Spleen (tissue), 11 donors: ENCODE data around the gene CCR1. TPM values are rescaled to one million over a fixed set of nuclear protein-coding genes. Genes with fewer than 3 reads are reported as not detected.
"Not testable (repeated sequence)": the region's sequence is repeated elsewhere in the genome, so short reads cannot be mapped to it uniquely, and the experiment has no call there.

Source experiments
- DNase-seq: peaks from one replicate; pipeline ENCODE4 v3.0.0-alpha.2; 2020
- H3K27ac ChIP-seq, 8 donors: fragments of 200-600 bp; sonication (generic) in 7 of 8; 1 replicate in 4 of 8; 2 replicates in 4 of 8; pipeline versions ENCODE4 v1.5.0 to v1.8.0; 2016 to 2021; ENCODE audit warnings: inconsistent platforms in 4 of 8, mild to moderate bottlenecking in 4 of 8, moderate library complexity in 1 of 8
- H3K27me3 ChIP-seq, 7 donors: fragments of 200-600 bp; sonication (generic) in 6 of 7; replicated peaks in 1 of 7; 1 replicate in 4 of 7; 2 replicates in 3 of 7; pipeline versions ENCODE4 v1.5.0 to v1.8.0; 2016 to 2021; ENCODE audit warnings: inconsistent platforms in 3 of 7, mild to moderate bottlenecking in 1 of 7
- H3K36me3 ChIP-seq, 6 donors: fragments of 200-600 bp; sonication (generic) in 5 of 6; 1 replicate in 4 of 6; 2 replicates in 2 of 6; pipeline versions ENCODE4 v1.5.0 to v1.8.0; 2016 to 2021; ENCODE audit warnings: inconsistent platforms in 2 of 6
- H3K4me1 ChIP-seq, 6 donors: fragments of 200-600 bp; sonication (generic) in 5 of 6; 1 replicate in 3 of 6; 2 replicates in 3 of 6; pipeline versions ENCODE4 v1.5.0 to v1.8.0; 2016 to 2021; ENCODE audit warnings: inconsistent platforms in 3 of 6
- H3K4me3 ChIP-seq, 8 donors: fragments of 200-600 bp; sonication (generic) in 7 of 8; 1 replicate in 4 of 8; 2 replicates in 4 of 8; pipeline versions ENCODE4 v1.5.0 to v1.8.0; 2016 to 2021; ENCODE audit warnings: inconsistent platforms in 4 of 8, mild to moderate bottlenecking in 4 of 8, moderate library complexity in 2 of 8
- H3K9me3 ChIP-seq, 8 donors: fragments of 200-600 bp; sonication (generic) in 7 of 8; 1 replicate in 4 of 8; 2 replicates in 4 of 8; pipeline versions ENCODE4 v1.5.0 to v1.8.0; 2016 to 2021; ENCODE audit warnings: inconsistent platforms in 4 of 8
- CTCF ChIP-seq, 11 experiments: fragments of 200-600 bp in 7 of 11; fragments of 450-650 bp in 4 of 11; sonication (generic) in 4 of 11; IDR thresholded peaks in 8 of 11; conservative IDR thresholded peaks in 3 of 11; 1 replicate in 7 of 11; 2 replicates in 4 of 11; pipeline versions ENCODE4 v1.4.0 to v1.8.0; 2016 to 2021; ENCODE audit warnings: antibody characterized with exemption in 11 of 11, inconsistent platforms in 4 of 11, mild to moderate bottlenecking in 1 of 11
- POLR2A ChIP-seq, 3 donors: fragments of 450-650 bp; IDR thresholded peaks; one replicate each; pipeline ENCODE4 v1.5.1; 2017; ENCODE audit warnings: antibody characterized with exemption in 3 of 3, mild to moderate bottlenecking in 1 of 3
- POLR2AphosphoS5 ChIP-seq, 3 donors: sonication (generic); formaldehyde crosslinking; IDR thresholded peaks; one replicate each; pipeline ENCODE4 v1.5.1; 2017; ENCODE audit warnings: antibody characterized with exemption in 3 of 3
- WGBS, 5 donors: extraction: QIAGEN DNeasy Blood & Tissue Kit in 3 of 5; methylation state at CpG; one replicate each; pipeline versions ENCODE4 v1.1.5 to v1.1.7; 2013 to 2018; 5-methylcytosine and 5-hydroxymethylcytosine counted together
- intact Hi-C: fragments of 100-400 bp; cut with DNase I; formaldehyde crosslinking; loops from one replicate; pipeline ENCODE4 v1.15.0; 2023; ENCODE audit warnings: low total_unique reads
- polyA plus RNA-seq, 3 donors: library from polyadenylated mRNA; stranded (reverse); fragments of 200-250 nt; gene quantifications; one replicate each; pipeline ENCODE4 v1.2.1, GENCODE V29; 2013
- total RNA-seq, 7 donors: library from RNA; depleted of rRNA in 3 of 7; stranded (reverse); fragments of >200 nt in 3 of 7; fragmentation: NEBNext Ultra II Directional in 4 of 7; extraction: Animal tissue kit (Norgen Biotek cat#: 25700) in 4 of 7; gene quantifications; one replicate each; pipeline versions ENCODE4 v1.1.0 to v1.2.1, GENCODE V29; 2016 to 2021
- donor health status: healthy with polysubstance abuse.
- donor health status: DM: no; HTN: no; CAD: no; lungs with moderate emphysema.
- donor health status: DM: no; HTN: no; CAD: no.
- donor health status: Bipolar disorder and iron deficiency.
- donor health status: healthy.
- donor health status: DM: no; HTN: no; CAD: no.
- donor health status: DM: yes; HTN: yes; CAD: no.

CCR1 gene
- total and polyA plus RNA-seq, 10 donors: 8.8 to 94.5 (median 55.9) TPM

GRCh38 chr3:46183330-46183729, 24.8 kb downstream of the CCR1 start:
- Histone ChIP-seq H3K4me1 (peaks cover 0 to 41% (median 26%) of the 10 kb centered on the region in 6 donors), H3K4me3 (no peak overlapping the region), H3K36me3 (no peaks in the 10 kb centered on the region), H3K27me3 (no peaks in the 10 kb centered on the region), H3K27ac (peak overlapping the region in 1 of 8 donors; percentile 15), H3K9me3 (no peaks in the 10 kb centered on the region)
- DNase-seq: no peak
- WGBS, 5 donors: 38 to 50% (median 46%) methylated on average over 5 of the region's 5 CpGs
- intact Hi-C loops: no loop called here
- TF ChIP-seq POLR2AphosphoS5 (IDR thresholded peaks at IDR 0.05) (peak in 1 of 3 donors; percentile 17), POLR2A (IDR thresholded peaks at IDR 0.05) (no peak)

GRCh38 chr3:46168583-46169345, 39.3 kb downstream of the CCR1 start:
- H3K4me3 ChIP-seq: no peak overlapping the region
- TF ChIP-seq CTCF (IDR thresholded peaks at IDR 0.05 in 8 of 11, conservative IDR thresholded peaks at IDR 0.05 in 3 of 11): no peak
- TF ChIP-seq POLR2A (IDR thresholded peaks at IDR 0.05): no peak
- no peak for TF ChIP-seq POLR2AphosphoS5 (IDR thresholded peaks at IDR 0.05)
- H3K27me3 ChIP-seq: no peaks in the 10 kb centered on the region
- H3K27ac ChIP-seq: no peak overlapping the region
- no peak for DNase-seq
- 80 to 97% (median 91%) methylated on average over 2 of the region's 2 CpGs for WGBS, 5 donors
- H3K4me1 ChIP-seq: no peaks in the 10 kb centered on the region
- peaks cover 0 to 27% (median 17%) of the 10 kb centered on the region in 8 donors for H3K9me3 ChIP-seq
- no peaks in the 10 kb centered on the region for H3K36me3 ChIP-seq
- intact Hi-C loops: no loop called here

GRCh38 chr3:46163556-46164041, 44.5 kb downstream of the CCR1 start:
- H3K4me3 ChIP-seq: no peak overlapping the region
- DNase-seq: no peak
- TF ChIP-seq POLR2A (IDR thresholded peaks at IDR 0.05) (no peak), CTCF (IDR thresholded peaks at IDR 0.05 in 8 of 11, conservative IDR thresholded peaks at IDR 0.05 in 3 of 11) (no peak), POLR2AphosphoS5 (IDR thresholded peaks at IDR 0.05) (no peak)
- no peaks in the 10 kb centered on the region for H3K4me1 ChIP-seq
- no peaks in the 10 kb centered on the region for H3K36me3 ChIP-seq
- no peaks in the 10 kb centered on the region for H3K27me3 ChIP-seq
- H3K9me3 ChIP-seq: peaks cover 0 to 21% (median 15%) of the 10 kb centered on the region in 8 donors
- intact Hi-C loops: no loop called here
- 79 to 100% (median 90%) methylated on average over 2 to 3 of the region's 3 CpGs for WGBS, 5 donors
- H3K27ac ChIP-seq: no peak overlapping the region

GRCh38 chr3:46162975-46163555, 45.0 kb downstream of the CCR1 start:
- no peaks in the 10 kb centered on the region for H3K4me1 ChIP-seq
- no peaks in the 10 kb centered on the region for H3K36me3 ChIP-seq
- TF ChIP-seq POLR2A (IDR thresholded peaks at IDR 0.05) (no peak), CTCF (IDR thresholded peaks at IDR 0.05 in 8 of 11, conservative IDR thresholded peaks at IDR 0.05 in 3 of 11) (no peak), POLR2AphosphoS5 (IDR thresholded peaks at IDR 0.05) (no peak)
- no peak overlapping the region for H3K27ac ChIP-seq
- peaks cover 0 to 20% (median 14%) of the 10 kb centered on the region in 8 donors for H3K9me3 ChIP-seq
- intact Hi-C loops: no loop called here
- 75 to 93% (median 91%) methylated on average over 4 of the region's 4 CpGs for WGBS, 5 donors
- no peak for DNase-seq
- no peaks in the 10 kb centered on the region for H3K27me3 ChIP-seq
- H3K4me3 ChIP-seq: no peak overlapping the region

GRCh38 chr3:46157685-46158084, 50.4 kb downstream of the CCR1 start:
- DNase-seq, H3K36me3 ChIP-seq, H3K4me3 ChIP-seq, intact Hi-C loops, H3K27ac ChIP-seq, H3K27me3 ChIP-seq: not testable (repeated sequence)
- Histone ChIP-seq H3K4me1 (peaks cover 0 to 20% (median 13%) of the 10 kb centered on the region in 6 donors), H3K9me3 (peaks cover 0 to 13% (median 7%) of the 10 kb centered on the region in 8 donors)
- WGBS, 5 donors: 71 to 87% (median 81%) methylated on average over 1 of the region's 1 CpG
